Measurements from ENCODE around the gene TMEM175.

GRCh38 chr4:956531-957230 lies 24.4 kb downstream of the TMEM175 start:
- TF ChIP-seq POLR2A (IDR thresholded peaks at IDR 0.05) (no peak), CTCF (IDR thresholded peaks at IDR 0.05) (no peak), POLR2AphosphoS5 (IDR thresholded peaks at IDR 0.05) (no peak)
